Neural cell (in vitro differentiated cells): ENCODE data around the gene UBAP1.

Source experiments
- POLR2AphosphoS5 ChIP-seq: IDR thresholded peaks from 2 replicates; pipeline ENCODE4 v1.6.1; 2012
- TF ChIP-seq, protein P1 (sequence below): fragments of 450-650 bp; IDR thresholded peaks from 2 replicates; pipeline ENCODE4 v1.5.1; 2014; ENCODE audit warnings: antibody characterized with exemption, mild to moderate bottlenecking, moderate library complexity; ENCODE audit not compliant: poor library complexity, severe bottlenecking

- TF ChIP-seq, protein P1, sequence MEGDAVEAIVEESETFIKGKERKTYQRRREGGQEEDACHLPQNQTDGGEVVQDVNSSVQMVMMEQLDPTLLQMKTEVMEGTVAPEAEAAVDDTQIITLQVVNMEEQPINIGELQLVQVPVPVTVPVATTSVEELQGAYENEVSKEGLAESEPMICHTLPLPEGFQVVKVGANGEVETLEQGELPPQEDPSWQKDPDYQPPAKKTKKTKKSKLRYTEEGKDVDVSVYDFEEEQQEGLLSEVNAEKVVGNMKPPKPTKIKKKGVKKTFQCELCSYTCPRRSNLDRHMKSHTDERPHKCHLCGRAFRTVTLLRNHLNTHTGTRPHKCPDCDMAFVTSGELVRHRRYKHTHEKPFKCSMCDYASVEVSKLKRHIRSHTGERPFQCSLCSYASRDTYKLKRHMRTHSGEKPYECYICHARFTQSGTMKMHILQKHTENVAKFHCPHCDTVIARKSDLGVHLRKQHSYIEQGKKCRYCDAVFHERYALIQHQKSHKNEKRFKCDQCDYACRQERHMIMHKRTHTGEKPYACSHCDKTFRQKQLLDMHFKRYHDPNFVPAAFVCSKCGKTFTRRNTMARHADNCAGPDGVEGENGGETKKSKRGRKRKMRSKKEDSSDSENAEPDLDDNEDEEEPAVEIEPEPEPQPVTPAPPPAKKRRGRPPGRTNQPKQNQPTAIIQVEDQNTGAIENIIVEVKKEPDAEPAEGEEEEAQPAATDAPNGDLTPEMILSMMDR = no peak
- TF ChIP-seq POLR2AphosphoS5 = no peak
Observed at GRCh38 chr9:34271265-34272006, 92.6 kb downstream of the UBAP1 start.
